Lower leg skin (tissue), 4 donors: Measurements from ENCODE around the gene SEC14L5. TPM values are rescaled to one million over a fixed set of nuclear protein-coding genes. Genes with fewer than 3 reads are reported as not detected.
"Not testable (repeated sequence)": the region's sequence is repeated elsewhere in the genome, so short reads cannot be mapped to it uniquely, and the experiment has no call there.

ENCODE experiments used
- DNase-seq, 2 donors: peaks; one replicate each; pipeline ENCODE4 v3.0.0-alpha.2; 2019; ENCODE audit warnings: low spot score in 2 of 2
- H3K4me3 ChIP-seq: fragments of 200-600 bp; sonication (generic); 2 replicates; pipeline ENCODE4 v1.5.1; 2017; ENCODE audit warnings: mild to moderate bottlenecking, low read depth; ENCODE audit not compliant: poor library complexity, severe bottlenecking
- POLR2A ChIP-seq, 2 donors: fragments of 450-650 bp; IDR thresholded peaks; one replicate each; pipeline ENCODE4 v1.6.1; 2016 to 2017; ENCODE audit warnings: antibody characterized with exemption in 2 of 2, mild to moderate bottlenecking in 1 of 2, moderate library complexity in 1 of 2
- WGBS, 2 donors: methylation state at CpG; one replicate each; pipeline ENCODE4 v1.1.5; 2018; 5-methylcytosine and 5-hydroxymethylcytosine counted together
- intact Hi-C: fragments of 100-400 bp; cut with DNase I; formaldehyde crosslinking; loops from one replicate; pipeline ENCODE4 v1.15.0; 2023; ENCODE audit warnings: low total_unique reads
- total RNA-seq, 4 donors: library from RNA; depleted of rRNA; stranded (reverse); fragments of >200 nt; gene quantifications; one replicate each; pipeline ENCODE4 v1.1.0, GENCODE V29; 2016
- TF ChIP-seq, protein P1 (sequence below), 3 donors: fragments of 450-650 bp; IDR thresholded peaks; one replicate each; pipeline ENCODE4 v1.5.1; 2016; ENCODE audit warnings: antibody characterized with exemption in 3 of 3, mild to moderate bottlenecking in 3 of 3, moderate library complexity in 2 of 3

SEC14L5 gene
- total RNA-seq, 4 donors from 2014 or later = 0.91 to 2.6 (median 1.3) TPM

- intact Hi-C loops = no loop called here
- H3K4me3 ChIP-seq = no peak overlapping the region
- 68 to 78% methylated on average over 5 of the region's 5 CpGs for WGBS, 2 donors
- no peak for TF ChIP-seq POLR2A (IDR thresholded peaks at IDR 0.05)
- TF ChIP-seq, protein P1, sequence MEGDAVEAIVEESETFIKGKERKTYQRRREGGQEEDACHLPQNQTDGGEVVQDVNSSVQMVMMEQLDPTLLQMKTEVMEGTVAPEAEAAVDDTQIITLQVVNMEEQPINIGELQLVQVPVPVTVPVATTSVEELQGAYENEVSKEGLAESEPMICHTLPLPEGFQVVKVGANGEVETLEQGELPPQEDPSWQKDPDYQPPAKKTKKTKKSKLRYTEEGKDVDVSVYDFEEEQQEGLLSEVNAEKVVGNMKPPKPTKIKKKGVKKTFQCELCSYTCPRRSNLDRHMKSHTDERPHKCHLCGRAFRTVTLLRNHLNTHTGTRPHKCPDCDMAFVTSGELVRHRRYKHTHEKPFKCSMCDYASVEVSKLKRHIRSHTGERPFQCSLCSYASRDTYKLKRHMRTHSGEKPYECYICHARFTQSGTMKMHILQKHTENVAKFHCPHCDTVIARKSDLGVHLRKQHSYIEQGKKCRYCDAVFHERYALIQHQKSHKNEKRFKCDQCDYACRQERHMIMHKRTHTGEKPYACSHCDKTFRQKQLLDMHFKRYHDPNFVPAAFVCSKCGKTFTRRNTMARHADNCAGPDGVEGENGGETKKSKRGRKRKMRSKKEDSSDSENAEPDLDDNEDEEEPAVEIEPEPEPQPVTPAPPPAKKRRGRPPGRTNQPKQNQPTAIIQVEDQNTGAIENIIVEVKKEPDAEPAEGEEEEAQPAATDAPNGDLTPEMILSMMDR (IDR thresholded peaks at IDR 0.05) = no peak
- no peak for DNase-seq
Observed at GRCh38 chr16:4925791-4926190, 32.3 kb upstream of the SEC14L5 start.

- no peak overlapping the region for H3K4me3 ChIP-seq
- WGBS, 2 donors = 90 to 93% methylated on average over 2 of the region's 2 CpGs
- intact Hi-C loops = no loop called here
- TF ChIP-seq, protein P1 (IDR thresholded peaks at IDR 0.05) = no peak
- no peak for TF ChIP-seq POLR2A (IDR thresholded peaks at IDR 0.05)
- DNase-seq = no peak
Observed at GRCh38 chr16:4926928-4927327, 31.2 kb upstream of the SEC14L5 start.

DNA sequence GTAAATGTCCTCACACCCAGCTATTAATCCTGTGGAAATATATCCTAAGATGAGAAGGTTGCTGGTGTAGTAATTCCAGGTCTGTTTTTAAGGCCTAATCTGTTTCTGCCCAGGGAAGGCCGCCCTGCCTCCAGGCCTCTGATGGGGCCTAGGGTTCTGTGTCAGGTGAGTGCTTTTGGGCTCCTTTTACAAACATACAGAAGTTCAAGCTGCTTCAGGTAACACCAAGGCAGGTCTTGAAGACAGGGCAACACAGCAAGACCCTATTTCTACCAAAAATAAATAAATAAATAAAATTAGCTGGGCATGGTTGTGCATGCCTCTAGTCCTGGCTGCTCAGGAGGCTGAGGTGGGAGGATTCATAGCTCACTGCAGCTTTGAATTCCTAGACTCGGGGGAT is 30.5 kb upstream of the SEC14L5 start:
- TF ChIP-seq, protein P1 (IDR thresholded peaks at IDR 0.05) = no peak
- no peak for TF ChIP-seq POLR2A (IDR thresholded peaks at IDR 0.05)
- 54 to 73% methylated on average over 2 of the region's 2 CpGs for WGBS, 2 donors
- H3K4me3 ChIP-seq = no peak overlapping the region
- intact Hi-C loops = no loop called here
- no peak for DNase-seq

GRCh38 chr16:4928227-4928626 is 29.9 kb upstream of the SEC14L5 start:
- H3K4me3 ChIP-seq = no peak overlapping the region
- intact Hi-C loops = no loop called here
- DNase-seq = no peak
- WGBS, 2 donors = 78 to 87% methylated on average over 6 of the region's 6 CpGs
- TF ChIP-seq POLR2A (IDR thresholded peaks at IDR 0.05) = no peak
- TF ChIP-seq, protein P1 (IDR thresholded peaks at IDR 0.05) = no peak

DNA sequence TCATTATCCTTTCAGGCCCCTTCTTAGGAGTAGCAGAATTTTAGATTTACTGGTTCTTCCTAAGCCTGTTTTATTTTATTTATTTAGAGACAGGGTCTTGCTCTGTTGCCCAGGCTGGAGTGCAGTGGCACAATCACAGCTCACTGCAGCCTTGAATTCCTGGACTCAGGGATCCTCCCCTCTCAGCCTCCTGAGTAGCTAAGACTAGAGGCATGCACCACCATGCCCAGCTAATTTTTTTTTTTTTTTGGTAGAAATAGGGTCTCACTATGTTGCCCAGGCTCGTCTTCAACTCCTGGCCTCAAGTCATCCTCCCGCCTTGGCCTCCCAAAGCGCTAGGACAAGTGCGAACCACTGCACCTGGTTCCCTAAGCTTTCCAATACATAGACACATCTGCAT is 28.5 kb upstream of the SEC14L5 start:
- DNase-seq, H3K4me3 ChIP-seq, intact Hi-C loops: not testable (repeated sequence)
- WGBS, 2 donors = 92 to 97% methylated on average over 4 of the region's 4 CpGs

DNA sequence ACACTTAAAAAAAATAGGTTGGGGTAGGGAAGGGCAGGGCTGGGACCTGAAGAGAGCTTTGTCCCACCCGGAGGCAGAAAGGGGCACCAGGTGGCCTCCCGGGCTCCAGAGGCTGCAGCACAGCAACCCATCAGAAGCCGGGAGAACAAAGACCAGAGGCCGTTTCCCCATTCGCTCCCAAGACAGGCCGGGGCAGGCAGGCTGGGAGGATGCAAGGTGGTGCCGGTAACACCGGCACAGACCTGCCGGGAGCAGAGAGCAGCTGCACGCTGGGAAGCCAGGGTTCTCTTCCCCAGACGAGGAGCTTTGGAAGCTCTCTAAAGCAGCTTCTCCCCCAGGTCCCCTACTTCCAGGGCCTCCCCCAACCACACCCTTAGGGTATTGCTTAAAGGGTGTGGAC is 26.7 kb upstream of the SEC14L5 start:
- no peak overlapping the region for H3K4me3 ChIP-seq
- intact Hi-C loops = no loop called here
- 48 to 61% methylated on average over 11 of the region's 11 CpGs for WGBS, 2 donors
- no peak for DNase-seq
- TF ChIP-seq, protein P1 (IDR thresholded peaks at IDR 0.05) = no peak
- no peak for TF ChIP-seq POLR2A (IDR thresholded peaks at IDR 0.05)
